ENCODE measurements around the gene DNAAF1. TPM values are rescaled to one million over a fixed set of nuclear protein-coding genes. Genes with fewer than 3 reads are reported as not detected.
A peak's percentile ranks its signal among the peaks of the same experiment; 100 is the strongest.

DNAAF1 gene
- total RNA-seq, 6 experiments from 2014 or later: 0.37 to 5.6 (median 2.1) TPM; not detected in 2

DNA sequence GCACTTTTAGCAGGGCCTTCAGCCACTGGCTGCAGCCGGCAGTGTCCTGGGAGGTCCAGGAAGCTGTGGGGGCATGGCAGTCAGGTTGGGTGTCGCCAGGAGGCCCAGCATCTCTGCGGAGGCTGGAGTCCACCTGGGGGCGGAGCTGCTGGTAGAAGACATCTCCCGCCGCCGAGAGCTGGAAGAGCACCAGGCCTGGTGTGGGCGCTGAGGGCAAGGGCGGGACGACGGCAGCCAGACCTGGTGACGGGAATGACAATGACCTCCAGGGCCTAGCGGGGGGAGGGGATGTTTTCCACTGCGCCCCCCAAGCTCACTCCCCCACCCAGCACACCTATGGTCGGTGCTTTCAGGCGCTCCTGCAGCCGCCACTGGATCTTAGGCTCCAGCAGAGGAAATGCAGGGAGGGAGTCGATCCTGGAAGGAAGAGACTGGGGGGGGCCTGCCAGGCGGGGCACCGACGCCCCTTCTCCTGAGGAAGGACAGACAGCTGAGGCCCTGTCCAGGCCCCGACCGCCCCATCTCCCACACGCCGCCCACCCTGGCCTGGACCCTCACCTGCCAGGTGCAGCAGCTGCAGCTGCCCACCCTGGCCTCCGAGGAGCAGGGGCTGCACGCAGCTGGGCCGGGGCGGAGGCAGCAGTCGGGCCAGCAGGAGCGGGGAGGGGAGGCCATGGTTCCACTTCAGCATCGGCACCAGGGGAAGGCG is 34.7 kb downstream of the DNAAF1 start:
- Histone ChIP-seq H3K4me3 (no peak overlapping the region), H3K4me1 (peaks cover 0 to 24% (median 12%) of the 10 kb centered on the region in 4 donors), H3K9me3 (no peaks in the 10 kb centered on the region), H3K27me3 (no peaks in the 10 kb centered on the region), H3K27ac (no peak overlapping the region), H3K36me3 (peaks cover 0 to 35% (median 5%) of the 10 kb centered on the region in 4 donors)
- TF ChIP-seq, protein P1, sequence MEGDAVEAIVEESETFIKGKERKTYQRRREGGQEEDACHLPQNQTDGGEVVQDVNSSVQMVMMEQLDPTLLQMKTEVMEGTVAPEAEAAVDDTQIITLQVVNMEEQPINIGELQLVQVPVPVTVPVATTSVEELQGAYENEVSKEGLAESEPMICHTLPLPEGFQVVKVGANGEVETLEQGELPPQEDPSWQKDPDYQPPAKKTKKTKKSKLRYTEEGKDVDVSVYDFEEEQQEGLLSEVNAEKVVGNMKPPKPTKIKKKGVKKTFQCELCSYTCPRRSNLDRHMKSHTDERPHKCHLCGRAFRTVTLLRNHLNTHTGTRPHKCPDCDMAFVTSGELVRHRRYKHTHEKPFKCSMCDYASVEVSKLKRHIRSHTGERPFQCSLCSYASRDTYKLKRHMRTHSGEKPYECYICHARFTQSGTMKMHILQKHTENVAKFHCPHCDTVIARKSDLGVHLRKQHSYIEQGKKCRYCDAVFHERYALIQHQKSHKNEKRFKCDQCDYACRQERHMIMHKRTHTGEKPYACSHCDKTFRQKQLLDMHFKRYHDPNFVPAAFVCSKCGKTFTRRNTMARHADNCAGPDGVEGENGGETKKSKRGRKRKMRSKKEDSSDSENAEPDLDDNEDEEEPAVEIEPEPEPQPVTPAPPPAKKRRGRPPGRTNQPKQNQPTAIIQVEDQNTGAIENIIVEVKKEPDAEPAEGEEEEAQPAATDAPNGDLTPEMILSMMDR (IDR thresholded peaks at IDR 0.05): no peak
- TF ChIP-seq POLR2A (IDR thresholded peaks at IDR 0.05): no peak
- WGBS (ENCODE audit: insufficient coverage, low coverage, low lambda C conversion rate, missing lambda C conversion rate): 86% methylated on average over 8 of the region's 33 CpGs
- intact Hi-C loops (cut with DNase I): loop anchor here (10.0 kb wide), 1 partner anchor 95 kb away; no protein-coding TSS in a partner anchor
- DNase-seq (no peak), ATAC-seq (no peak)

DNA sequence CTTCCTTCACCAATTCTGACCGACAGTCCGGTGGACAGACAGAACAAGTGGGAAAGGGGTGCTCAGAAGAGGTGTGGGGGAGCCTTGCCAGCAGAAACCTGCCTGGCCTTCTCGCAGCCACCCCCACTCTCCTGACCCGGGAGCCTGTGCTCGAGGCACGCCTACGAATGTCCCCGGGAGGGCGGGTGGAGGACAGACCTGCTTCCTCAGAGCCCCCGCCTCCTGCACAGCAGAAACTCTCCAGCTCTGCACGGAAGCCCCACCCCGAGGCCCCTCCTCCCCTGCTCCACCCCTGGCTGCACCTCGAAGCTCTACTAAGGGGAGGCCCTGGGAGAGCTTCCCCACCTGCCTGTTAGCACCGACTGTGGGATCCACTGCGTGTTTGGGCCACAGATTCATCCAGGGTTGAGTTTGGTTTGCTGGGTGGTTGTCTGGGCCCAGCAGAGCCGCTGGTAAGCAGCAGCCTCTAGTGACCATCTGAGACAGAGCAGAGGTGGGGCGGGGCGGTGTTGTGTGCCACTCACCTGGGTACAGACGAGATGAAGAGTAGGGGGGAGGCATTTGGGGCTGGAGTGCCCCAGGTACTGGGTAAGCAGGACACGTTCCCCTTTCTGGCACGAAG is 35.5 kb downstream of the DNAAF1 start:
- Histone ChIP-seq H3K4me3 (no peak overlapping the region), H3K27me3 (no peaks in the 10 kb centered on the region), H3K9me3 (no peaks in the 10 kb centered on the region), H3K4me1 (peaks cover 0 to 21% (median 11%) of the 10 kb centered on the region in 4 donors), H3K27ac (no peak overlapping the region), H3K36me3 (peaks cover 0 to 35% (median 5%) of the 10 kb centered on the region in 4 donors)
- ATAC-seq (no peak), DNase-seq (no peak)
- intact Hi-C loops (cut with DNase I): loop anchor here (10.0 kb wide), 1 partner anchor 96 kb away; no protein-coding TSS in a partner anchor
- TF ChIP-seq, protein P1 (IDR thresholded peaks at IDR 0.05): no peak
- no peak for TF ChIP-seq POLR2A (IDR thresholded peaks at IDR 0.05)
- 76% methylated on average over 5 of the region's 21 CpGs for WGBS (ENCODE audit: insufficient coverage, low coverage, low lambda C conversion rate, missing lambda C conversion rate)

- Histone ChIP-seq H3K4me3 (no peak overlapping the region), H3K4me1 (peaks cover 0 to 21% (median 12%) of the 10 kb centered on the region in 4 donors), H3K27ac (no peak overlapping the region), H3K9me3 (no peaks in the 10 kb centered on the region), H3K36me3 (peaks cover 0 to 35% (median 5%) of the 10 kb centered on the region in 4 donors), H3K27me3 (no peaks in the 10 kb centered on the region)
- DNase-seq (no peak), ATAC-seq (no peak)
- intact Hi-C loops (cut with DNase I): loop anchor here (10.0 kb wide), 1 partner anchor 97 kb away; no protein-coding TSS in a partner anchor
- 83% methylated on average over 2 of the region's 41 CpGs for WGBS (ENCODE audit: insufficient coverage, low coverage, low lambda C conversion rate, missing lambda C conversion rate)
- TF ChIP-seq POLR2A (IDR thresholded peaks at IDR 0.05): no peak
- TF ChIP-seq, protein P1 (IDR thresholded peaks at IDR 0.05): no peak
Observed at GRCh38 chr16:84181144-84181915, 36.2 kb downstream of the DNAAF1 start.

- WGBS (ENCODE audit: insufficient coverage, low coverage, low lambda C conversion rate, missing lambda C conversion rate): 100% methylated on average over 3 of the region's 18 CpGs
- peak in 1 of 3 donors; percentile 31 for DNase-seq
- TF ChIP-seq, protein P1 (IDR thresholded peaks at IDR 0.05): no peak
- no peak for TF ChIP-seq POLR2A (IDR thresholded peaks at IDR 0.05)
- Histone ChIP-seq H3K4me1 (peaks cover 0 to 13% (median 8%) of the 10 kb centered on the region in 4 donors), H3K27me3 (no peaks in the 10 kb centered on the region), H3K4me3 (no peak overlapping the region), H3K9me3 (no peaks in the 10 kb centered on the region), H3K36me3 (peaks cover 0 to 35% (median 5%) of the 10 kb centered on the region in 4 donors), H3K27ac (no peak overlapping the region)
- ATAC-seq: no peak
- intact Hi-C loops (cut with DNase I): loop anchor here (10.0 kb wide), 1 partner anchor 97 kb away; no protein-coding TSS in a partner anchor
Observed at GRCh38 chr16:84182104-84182503, 37.0 kb downstream of the DNAAF1 start.
